SU-DHL-6 (cell line): ENCODE data around the gene CCDC70.
A peak's percentile ranks its signal among the peaks of the same experiment; 100 is the strongest.

Experiments used
- H2AFZ ChIP-seq: fragments of 200-600 bp; sonication (generic); 2 replicates; pipeline ENCODE4 v1.6.1; 2014; ENCODE audit warnings: low read depth, mild to moderate bottlenecking, moderate library complexity, mixed read lengths, antibody characterized with exemption, low read length; ENCODE audit not compliant: severe bottlenecking
- H3F3A ChIP-seq: fragments of 200-600 bp; shearing (Covaris generic); 2 replicates; pipeline ENCODE4 v1.6.0; 2016; ENCODE audit warnings: antibody characterized with exemption, mild to moderate bottlenecking; ENCODE audit not compliant: insufficient read depth
- H3K27ac ChIP-seq: fragments of 200-600 bp; sonication (generic); 2 replicates; pipeline ENCODE4 v1.5.1; 2016; ENCODE audit warnings: low read depth, mild to moderate bottlenecking, low read length, moderate library complexity, mixed read lengths
- H3K27me3 ChIP-seq: fragments of 200-600 bp; sonication (generic), shearing (Covaris generic); 2 replicates; pipeline ENCODE4 v1.6.0; 2014; ENCODE audit warnings: mild to moderate bottlenecking, low read length
- H3K36me3 ChIP-seq: fragments of 200-600 bp; sonication (generic); 2 replicates; pipeline ENCODE4 v1.6.1; 2014; ENCODE audit warnings: mild to moderate bottlenecking, low read length, mixed read lengths
- H3K4me2 ChIP-seq: fragments of 300-600, 200-600 bp; shearing (Covaris generic), sonication (generic); 2 replicates; pipeline ENCODE4 v1.6.0; 2014; ENCODE audit warnings: low read length, low read depth, mild to moderate bottlenecking; ENCODE audit not compliant: poor library complexity, severe bottlenecking
- H3K4me3 ChIP-seq: fragments of 200-600 bp; sonication (generic); 2 replicates; pipeline ENCODE4 v1.5.1; 2014; ENCODE audit warnings: antibody characterized with exemption, low read length, mild to moderate bottlenecking, mixed read lengths; ENCODE audit not compliant: insufficient read depth, poor library complexity, severe bottlenecking
- H3K79me2 ChIP-seq: fragments of 200-600 bp; sonication (generic); 2 replicates; pipeline ENCODE4 v1.6.1; 2014; ENCODE audit warnings: mild to moderate bottlenecking, low read length, moderate library complexity; ENCODE audit not compliant: insufficient read depth
- H3K9ac ChIP-seq: fragments of 200-600 bp; sonication (generic); 2 replicates; pipeline ENCODE4 v1.7.0; 2014; ENCODE audit warnings: mild to moderate bottlenecking, low read length
- H3K9me2 ChIP-seq: fragments of 200-600 bp; sonication (generic); replicated peaks from 2 replicates; pipeline ENCODE4 v1.6.1; 2014; ENCODE audit warnings: low read length; ENCODE audit not compliant: insufficient read depth
- H3K9me3 ChIP-seq: fragments of 200-600 bp; sonication (generic); 2 replicates; pipeline ENCODE4 v1.6.1; 2014; ENCODE audit warnings: low read length, mixed read lengths; ENCODE audit not compliant: insufficient read depth
- H4K20me1 ChIP-seq: fragments of 200-600 bp; sonication (generic); 2 replicates; pipeline ENCODE4 v1.6.1; 2014; ENCODE audit warnings: low read depth, mild to moderate bottlenecking, antibody characterized with exemption, low read length, moderate library complexity, mixed read lengths
- EZH2phosphoT487 ChIP-seq: fragments of 200-600 bp; sonication (generic), shearing (Covaris generic); conservative IDR thresholded peaks from 2 replicates; pipeline ENCODE4 v1.6.1; 2018; ENCODE audit warnings: mild to moderate bottlenecking, antibody characterized with exemption, low read length, moderate library complexity, mixed read lengths
- TF ChIP-seq, protein P1 (sequence below): fragments of 200-600 bp; sonication (generic); IDR thresholded peaks from one replicate; pipeline ENCODE4 v1.5.1; 2017; ENCODE audit warnings: antibody characterized with exemption, mild to moderate bottlenecking, low read length, moderate library complexity; ENCODE audit not compliant: insufficient read depth, poor library complexity, severe bottlenecking

The CCDC70 gene

DNA sequence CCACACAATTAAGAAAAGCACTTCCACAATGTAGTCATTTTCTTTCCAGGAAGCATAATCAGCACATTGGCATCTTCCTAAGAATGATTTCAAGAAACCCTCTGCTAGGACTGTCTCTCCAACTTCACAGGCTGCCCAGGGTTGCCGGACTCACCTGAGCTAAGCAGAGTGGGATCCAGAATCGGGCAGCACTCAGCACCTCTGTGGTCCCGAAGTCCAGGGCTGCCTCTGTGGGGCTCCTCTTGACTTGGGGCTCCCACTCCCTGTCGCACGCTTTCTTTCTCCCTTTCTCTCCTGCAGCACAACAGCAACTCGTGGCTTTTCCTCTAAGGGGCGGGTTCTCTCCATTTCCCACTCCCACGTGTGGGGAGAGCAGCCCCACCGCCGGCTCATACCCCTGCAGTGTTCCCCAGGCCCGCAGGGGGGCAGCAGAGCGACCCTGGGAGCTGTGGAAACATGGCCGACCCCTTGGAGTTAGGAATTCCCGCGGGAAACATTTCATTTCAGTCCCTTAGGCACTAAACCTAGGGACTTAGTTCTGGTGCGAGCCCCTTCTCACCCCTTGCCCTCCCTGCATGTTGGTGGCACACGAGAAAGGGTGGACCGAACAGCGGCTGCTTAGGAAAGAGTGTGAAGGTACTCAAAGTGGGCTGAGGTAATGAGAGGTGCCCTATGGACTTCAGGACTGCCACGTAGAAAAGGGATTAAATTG, 16.8 kb upstream of the CCDC70 start, which contains the start of gene TMEM272:
Gene TMEM272, minus strand, starts transcription at position 316 of the 712 bp plus-strand sequence. CDS start 6,647 bp downstream, outside the sequence.
- Histone ChIP-seq H3K4me2 (peak within 1 kb of the TSS; percentile 12), H2AFZ (no peak within 1 kb of the TSS), H3K27ac (no peak within 1 kb of the TSS), H3K27me3 (no peaks in the 10 kb centered on the region), H3K36me3 (no peaks in the 10 kb centered on the region), H3K9me3 (no peaks in the 10 kb centered on the region), H3K9me2 (no peaks in the 10 kb centered on the region), H3K79me2 (no peaks in the 10 kb centered on the region), H3F3A (no peaks in the 10 kb centered on the region), H3K4me3 (no peak within 1 kb of the TSS), H4K20me1 (no peaks in the 10 kb centered on the region), H3K9ac (no peak within 1 kb of the TSS)
- TF ChIP-seq, protein P1, sequence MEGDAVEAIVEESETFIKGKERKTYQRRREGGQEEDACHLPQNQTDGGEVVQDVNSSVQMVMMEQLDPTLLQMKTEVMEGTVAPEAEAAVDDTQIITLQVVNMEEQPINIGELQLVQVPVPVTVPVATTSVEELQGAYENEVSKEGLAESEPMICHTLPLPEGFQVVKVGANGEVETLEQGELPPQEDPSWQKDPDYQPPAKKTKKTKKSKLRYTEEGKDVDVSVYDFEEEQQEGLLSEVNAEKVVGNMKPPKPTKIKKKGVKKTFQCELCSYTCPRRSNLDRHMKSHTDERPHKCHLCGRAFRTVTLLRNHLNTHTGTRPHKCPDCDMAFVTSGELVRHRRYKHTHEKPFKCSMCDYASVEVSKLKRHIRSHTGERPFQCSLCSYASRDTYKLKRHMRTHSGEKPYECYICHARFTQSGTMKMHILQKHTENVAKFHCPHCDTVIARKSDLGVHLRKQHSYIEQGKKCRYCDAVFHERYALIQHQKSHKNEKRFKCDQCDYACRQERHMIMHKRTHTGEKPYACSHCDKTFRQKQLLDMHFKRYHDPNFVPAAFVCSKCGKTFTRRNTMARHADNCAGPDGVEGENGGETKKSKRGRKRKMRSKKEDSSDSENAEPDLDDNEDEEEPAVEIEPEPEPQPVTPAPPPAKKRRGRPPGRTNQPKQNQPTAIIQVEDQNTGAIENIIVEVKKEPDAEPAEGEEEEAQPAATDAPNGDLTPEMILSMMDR: peak; percentile 91
- TF ChIP-seq EZH2phosphoT487: no peak

DNA sequence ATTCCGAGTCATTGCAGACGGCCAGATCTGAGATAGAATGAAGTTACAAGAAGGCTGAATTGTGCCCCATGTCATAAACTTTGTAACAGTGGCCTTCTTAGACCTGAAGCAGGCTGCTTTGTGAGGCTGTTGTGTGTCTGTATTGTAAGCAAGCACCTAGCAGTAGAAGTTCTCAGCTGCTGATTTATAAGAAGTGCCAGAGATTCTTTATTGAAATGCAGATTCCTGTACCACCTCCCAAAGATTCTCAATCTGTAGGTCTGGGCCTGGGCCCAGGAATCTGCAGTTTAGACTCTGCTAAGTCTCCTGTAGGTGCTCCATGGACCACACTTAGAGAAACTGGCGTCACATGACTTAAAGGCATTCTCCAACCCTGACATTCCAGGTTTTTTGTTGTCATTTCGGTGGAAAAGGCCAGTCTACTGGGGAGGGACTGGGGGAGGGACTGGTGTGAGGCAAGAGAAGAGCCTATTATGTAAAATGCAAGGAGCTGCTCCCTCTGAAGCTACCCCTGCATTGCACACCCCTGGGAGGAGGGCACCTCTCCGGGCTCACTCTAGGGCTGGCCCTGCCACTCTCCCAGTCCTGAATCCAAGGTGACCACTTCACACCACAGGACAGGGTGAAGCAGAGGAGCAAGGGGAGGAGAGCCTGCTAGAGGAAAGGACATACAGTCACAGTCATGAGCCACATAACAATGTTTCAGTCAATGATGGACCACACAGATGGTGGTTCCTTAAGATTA, 16.0 kb upstream of the CCDC70 start:
- no peak overlapping the region for H3K4me3 ChIP-seq

DNA sequence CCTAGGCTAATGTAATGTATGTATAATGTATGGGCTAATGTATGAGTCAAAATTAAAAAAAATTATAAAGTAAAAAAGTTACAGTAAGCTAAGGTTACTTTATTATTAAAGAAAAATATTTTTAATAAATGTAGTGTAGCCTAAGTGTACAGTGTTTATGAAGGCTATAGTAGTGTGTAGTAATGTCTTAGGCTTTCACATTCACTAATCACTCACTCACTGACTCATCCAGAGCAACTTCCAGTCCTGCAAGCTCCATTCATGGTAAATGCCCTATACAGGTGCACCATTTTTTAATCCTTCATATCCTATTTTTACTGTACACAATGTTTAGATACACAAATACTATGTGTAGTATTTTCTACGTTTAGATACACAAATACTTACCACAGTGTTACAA, 15.0 kb upstream of the CCDC70 start:
- Histone ChIP-seq H3K79me2 (no peaks in the 10 kb centered on the region), H3K9ac (no peak overlapping the region), H3K27ac (no peak overlapping the region), H3F3A (no peaks in the 10 kb centered on the region), H4K20me1 (no peaks in the 10 kb centered on the region), H2AFZ (no peak overlapping the region), H3K9me3 (no peaks in the 10 kb centered on the region), H3K4me3 (no peak overlapping the region), H3K4me2 (no peak overlapping the region), H3K9me2 (no peaks in the 10 kb centered on the region), H3K27me3 (no peaks in the 10 kb centered on the region), H3K36me3 (no peaks in the 10 kb centered on the region)
- TF ChIP-seq, protein P1: no peak
- TF ChIP-seq EZH2phosphoT487: no peak

More for the DNA sequence above, 16.0 kb upstream of the CCDC70 start:
- no peaks in the 10 kb centered on the region for H3F3A ChIP-seq
- H3K27me3 ChIP-seq: no peaks in the 10 kb centered on the region
- no peak overlapping the region for H2AFZ ChIP-seq
- no peaks in the 10 kb centered on the region for H3K36me3 ChIP-seq
- H4K20me1 ChIP-seq: no peaks in the 10 kb centered on the region
- H3K9ac ChIP-seq: no peak overlapping the region
- H3K27ac ChIP-seq: no peak overlapping the region
- no peaks in the 10 kb centered on the region for H3K9me3 ChIP-seq
- H3K79me2 ChIP-seq: no peaks in the 10 kb centered on the region
- no peaks in the 10 kb centered on the region for H3K9me2 ChIP-seq
- TF ChIP-seq, protein P1: no peak
- no peak for TF ChIP-seq EZH2phosphoT487
- no peak overlapping the region for H3K4me2 ChIP-seq
